Bronchial epithelial cell (primary cell): ENCODE measurements around the gene ALDH4A1. TPM values are rescaled to one million over a fixed set of nuclear protein-coding genes. Genes with fewer than 3 reads are reported as not detected.

Experiments
- DNase-seq: peaks from one replicate; pipeline ENCODE4 v3.0.0-alpha.2; 2010; ENCODE audit warnings: low read depth
- FAIRE-seq: peaks from 2 replicates; lab custom pipeline; 2011; peaks lifted over from hg19 to GRCh38; lab: Jason Lieb, UNC
- H3K27me3 ChIP-seq: 2 replicates; pipeline ENCODE4 v1.5.1; 2011; ENCODE audit warnings: low read length; ENCODE audit not compliant: control insufficient read depth, insufficient read depth
- H3K36me3 ChIP-seq: 2 replicates; pipeline ENCODE4 v1.5.1; 2011; ENCODE audit warnings: low read length; ENCODE audit not compliant: control insufficient read depth, insufficient read depth
- H3K4me3 ChIP-seq: 2 replicates; pipeline ENCODE4 v1.5.1; 2011; ENCODE audit warnings: mild to moderate bottlenecking, low read depth, low read length, control low read depth
- total RNA-seq: library from RNA; depleted of rRNA; stranded (reverse); fragments of >200 nt; gene quantifications from 2 replicates; pipeline ENCODE4 v1.2.1, GENCODE V29; 2014
- TF ChIP-seq, protein P1 (sequence below): IDR thresholded peaks from 2 replicates; pipeline ENCODE4 v1.5.1; 2011; ENCODE audit warnings: mild to moderate bottlenecking, moderate library complexity, low read length, control low read depth, inconsistent platforms; ENCODE audit not compliant: insufficient read depth, severe bottlenecking

The ALDH4A1 gene, protein sequence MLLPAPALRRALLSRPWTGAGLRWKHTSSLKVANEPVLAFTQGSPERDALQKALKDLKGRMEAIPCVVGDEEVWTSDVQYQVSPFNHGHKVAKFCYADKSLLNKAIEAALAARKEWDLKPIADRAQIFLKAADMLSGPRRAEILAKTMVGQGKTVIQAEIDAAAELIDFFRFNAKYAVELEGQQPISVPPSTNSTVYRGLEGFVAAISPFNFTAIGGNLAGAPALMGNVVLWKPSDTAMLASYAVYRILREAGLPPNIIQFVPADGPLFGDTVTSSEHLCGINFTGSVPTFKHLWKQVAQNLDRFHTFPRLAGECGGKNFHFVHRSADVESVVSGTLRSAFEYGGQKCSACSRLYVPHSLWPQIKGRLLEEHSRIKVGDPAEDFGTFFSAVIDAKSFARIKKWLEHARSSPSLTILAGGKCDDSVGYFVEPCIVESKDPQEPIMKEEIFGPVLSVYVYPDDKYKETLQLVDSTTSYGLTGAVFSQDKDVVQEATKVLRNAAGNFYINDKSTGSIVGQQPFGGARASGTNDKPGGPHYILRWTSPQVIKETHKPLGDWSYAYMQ
- total RNA-seq: 15.8 and 30.6 TPM in 2 replicates

DNA sequence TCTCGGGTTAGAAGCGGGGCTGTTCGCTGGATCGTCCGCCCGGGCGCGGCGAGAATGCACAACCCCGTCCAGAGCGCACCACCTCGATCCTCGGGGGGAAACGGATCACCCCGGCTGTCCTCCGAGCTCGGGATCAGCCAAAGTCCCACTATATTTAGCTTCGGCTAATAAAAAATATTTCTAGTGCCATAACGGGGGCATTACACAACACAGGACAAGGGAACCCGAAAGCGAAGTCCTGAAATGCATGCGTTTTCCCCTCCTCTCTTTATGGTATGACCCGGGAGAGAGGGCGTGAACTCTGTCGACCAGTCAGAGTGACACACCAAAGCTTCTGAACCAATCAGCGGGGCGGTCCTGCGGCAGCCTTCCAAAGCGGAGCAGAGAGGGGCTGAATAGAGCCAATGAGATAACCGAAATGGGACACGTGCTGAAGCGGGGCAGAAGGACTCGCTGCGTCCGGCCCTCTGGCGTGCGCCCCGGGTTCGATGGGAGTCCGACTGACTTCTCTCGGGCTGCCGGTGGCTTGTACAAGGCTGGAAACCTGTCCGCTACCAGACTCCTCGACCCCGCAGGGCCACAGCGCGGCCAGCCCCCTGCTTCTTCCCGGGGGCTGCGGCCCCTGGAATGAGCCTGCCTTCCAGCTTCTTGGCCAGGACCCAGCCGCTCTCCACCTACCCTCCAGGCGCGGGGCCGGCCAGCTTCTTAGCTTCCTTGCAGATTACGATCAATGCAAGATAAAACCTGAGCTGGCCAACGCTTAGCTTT lies at the start of gene ALDH4A1:
Gene ALDH4A1, minus strand, starts transcription at position 33 of the 768 bp plus-strand sequence. Its CDS starts 32 bp downstream, at position 1.
- peak; percentile 94 for FAIRE-seq
- TF ChIP-seq, protein P1, sequence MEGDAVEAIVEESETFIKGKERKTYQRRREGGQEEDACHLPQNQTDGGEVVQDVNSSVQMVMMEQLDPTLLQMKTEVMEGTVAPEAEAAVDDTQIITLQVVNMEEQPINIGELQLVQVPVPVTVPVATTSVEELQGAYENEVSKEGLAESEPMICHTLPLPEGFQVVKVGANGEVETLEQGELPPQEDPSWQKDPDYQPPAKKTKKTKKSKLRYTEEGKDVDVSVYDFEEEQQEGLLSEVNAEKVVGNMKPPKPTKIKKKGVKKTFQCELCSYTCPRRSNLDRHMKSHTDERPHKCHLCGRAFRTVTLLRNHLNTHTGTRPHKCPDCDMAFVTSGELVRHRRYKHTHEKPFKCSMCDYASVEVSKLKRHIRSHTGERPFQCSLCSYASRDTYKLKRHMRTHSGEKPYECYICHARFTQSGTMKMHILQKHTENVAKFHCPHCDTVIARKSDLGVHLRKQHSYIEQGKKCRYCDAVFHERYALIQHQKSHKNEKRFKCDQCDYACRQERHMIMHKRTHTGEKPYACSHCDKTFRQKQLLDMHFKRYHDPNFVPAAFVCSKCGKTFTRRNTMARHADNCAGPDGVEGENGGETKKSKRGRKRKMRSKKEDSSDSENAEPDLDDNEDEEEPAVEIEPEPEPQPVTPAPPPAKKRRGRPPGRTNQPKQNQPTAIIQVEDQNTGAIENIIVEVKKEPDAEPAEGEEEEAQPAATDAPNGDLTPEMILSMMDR: no peak
- Histone ChIP-seq H3K36me3 (peaks cover 6% of the 10 kb centered on the region), H3K27me3 (no peaks in the 10 kb centered on the region), H3K4me3 (peak within 1 kb of the TSS; percentile 73)
- DNase-seq: peak; percentile 97

DNA sequence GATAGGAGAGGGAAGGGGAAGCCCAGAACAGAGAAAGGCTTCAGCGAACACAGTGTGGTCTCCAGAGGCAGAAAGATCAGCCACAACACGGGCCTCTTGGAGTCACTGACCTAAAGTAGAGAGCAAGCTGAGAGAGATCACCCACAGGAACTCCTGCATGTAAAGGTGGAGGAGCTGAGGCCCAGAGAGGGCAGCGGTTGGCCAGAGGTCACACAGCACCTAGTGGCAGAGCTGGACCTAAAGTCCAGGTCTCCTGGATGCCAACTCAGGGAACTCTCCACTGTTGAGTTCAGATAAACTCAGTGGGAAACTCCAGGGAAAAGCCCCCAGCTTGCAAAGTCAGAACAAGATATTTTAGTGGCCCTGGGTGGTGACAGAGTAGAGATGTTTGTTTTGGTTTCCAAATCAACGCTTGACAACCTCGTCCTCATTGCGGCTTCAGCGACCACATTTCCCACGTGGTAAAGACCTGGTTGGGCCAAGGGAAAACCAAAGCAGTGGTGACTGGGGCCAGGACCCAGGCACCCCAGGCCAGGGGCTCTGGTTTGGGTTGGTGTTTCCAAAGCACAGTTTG lies 49.5 kb upstream of the ALDH4A1 start:
- Histone ChIP-seq H3K4me3 (no peak overlapping the region), H3K27me3 (no peaks in the 10 kb centered on the region), H3K36me3 (peaks cover 2% of the 10 kb centered on the region)
- DNase-seq: no peak
- FAIRE-seq: no peak
- TF ChIP-seq, protein P1: no peak

DNA sequence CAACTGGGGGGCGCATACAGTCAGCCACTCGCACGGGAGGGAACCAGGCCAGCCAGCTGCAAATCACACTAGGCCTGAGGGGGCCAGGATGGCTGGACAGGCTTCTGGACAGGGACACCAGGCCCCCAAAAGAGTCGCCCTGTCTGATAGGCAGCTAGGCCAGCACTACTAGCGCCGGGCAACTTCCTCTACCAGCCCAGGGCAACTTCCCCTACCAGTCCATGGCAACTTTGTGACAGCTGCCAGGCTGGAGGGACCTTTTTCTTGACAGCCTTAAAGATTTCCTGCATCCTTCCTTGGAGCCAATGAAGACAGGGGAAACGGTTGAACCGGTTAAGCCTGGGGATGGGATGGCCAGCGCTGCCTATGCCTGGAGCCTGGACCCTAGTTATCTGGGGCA lies 49.1 kb upstream of the ALDH4A1 start:
- TF ChIP-seq, protein P1: no peak
- no peaks in the 10 kb centered on the region for H3K27me3 ChIP-seq
- no peak overlapping the region for H3K4me3 ChIP-seq
- DNase-seq (no peak), FAIRE-seq (no peak)
- H3K36me3 ChIP-seq: peaks cover 2% of the 10 kb centered on the region

DNA sequence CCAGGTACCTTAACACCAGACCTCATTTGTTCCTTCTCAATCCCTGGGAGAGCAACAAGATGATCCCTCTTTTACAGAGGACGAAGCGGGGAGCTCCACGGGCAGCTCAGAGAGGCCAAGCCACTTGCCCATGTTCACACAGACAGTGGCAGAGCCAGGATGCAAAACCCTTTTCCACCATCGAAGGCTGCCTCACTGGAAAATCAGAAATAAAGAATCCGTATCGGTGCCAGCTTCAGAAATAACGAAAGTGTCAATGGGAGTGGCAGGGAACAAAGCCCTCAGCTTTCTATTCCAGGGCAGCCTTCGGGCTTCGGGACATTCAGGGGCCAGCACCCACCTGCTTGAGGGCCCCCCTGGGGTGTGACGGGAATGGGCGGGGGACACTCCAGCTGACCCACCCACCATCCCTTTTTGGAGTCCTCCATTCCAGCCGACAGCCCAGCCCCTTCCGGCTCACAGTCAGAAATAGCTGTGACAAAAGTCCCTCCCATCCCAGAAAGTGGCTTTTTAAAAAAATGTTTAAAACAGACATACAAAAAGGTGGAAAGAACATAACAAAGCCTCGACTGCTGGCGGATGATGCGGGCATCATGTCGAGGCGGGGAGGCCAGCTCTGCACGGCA lies 48.2 kb upstream of the ALDH4A1 start:
- H3K36me3 ChIP-seq: peaks cover 2% of the 10 kb centered on the region
- TF ChIP-seq, protein P1: no peak
- DNase-seq (no peak), FAIRE-seq (no peak)
- H3K27me3 ChIP-seq: no peaks in the 10 kb centered on the region
- H3K4me3 ChIP-seq: no peak overlapping the region

DNA sequence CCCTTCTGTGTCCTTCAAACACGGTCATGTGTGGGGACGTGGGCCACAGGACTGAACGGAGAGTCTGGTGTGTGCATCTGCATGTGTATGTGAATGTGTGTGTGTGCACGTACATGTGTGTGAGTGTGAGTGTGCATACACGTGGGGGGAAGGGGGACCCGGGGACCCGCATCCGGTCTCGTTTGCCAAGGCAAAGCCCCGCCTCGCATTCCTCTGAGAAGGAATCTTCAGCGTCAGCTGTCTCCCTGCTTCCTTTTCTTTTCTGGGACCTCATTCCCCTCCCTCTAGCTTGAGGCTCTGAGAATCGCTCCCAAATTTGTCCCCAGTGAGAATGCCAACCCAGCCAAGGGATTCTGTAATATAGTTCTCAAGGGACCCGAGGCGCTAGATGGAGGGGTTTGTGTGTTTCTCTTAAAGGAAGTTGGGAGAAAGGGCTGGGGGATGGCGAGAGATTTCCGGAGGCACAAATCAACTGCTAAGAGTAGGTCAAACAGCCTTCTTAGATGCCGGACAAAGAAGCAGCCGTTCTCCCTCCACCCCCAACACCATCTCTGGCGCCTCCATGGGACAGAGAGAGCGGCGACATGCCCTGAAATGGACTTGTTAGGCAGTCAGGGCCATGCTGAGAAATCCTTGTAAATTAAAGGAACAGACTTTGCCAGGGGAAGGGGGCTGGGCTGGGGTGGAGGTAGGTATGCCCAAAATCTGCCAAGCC lies 47.5 kb upstream of the ALDH4A1 start:
- H3K36me3 ChIP-seq: peaks cover 3% of the 10 kb centered on the region
- TF ChIP-seq, protein P1: no peak
- DNase-seq (no peak), FAIRE-seq (no peak)
- H3K27me3 ChIP-seq: no peaks in the 10 kb centered on the region
- H3K4me3 ChIP-seq: no peak overlapping the region
